Lower lobe of right lung (tissue), 1 donor: ENCODE results near the gene COX6A1. TPM values are rescaled to one million over a fixed set of nuclear protein-coding genes. Genes with fewer than 3 reads are reported as not detected.

Experiments used
- total RNA-seq: library from RNA; stranded (reverse); fragmentation: NEBNext Ultra II Directional; extraction: Animal tissue kit (Norgen Biotek cat#: 25700); gene quantifications from one replicate; pipeline ENCODE4 v1.2.1, GENCODE V29; 2021
- donor health status: DM: no; HTN: yes; CAD: no; lungs with severe emphysema.

The COX6A1 gene
- total RNA-seq, 1 donor from 2014 or later, result 263 TPM

Other genes starting within 250 kb of the COX6A1 start
- 73.6 TPM for gene GCN1, start 243.4 kb upstream of the COX6A1 start, total RNA-seq
- gene RPLP0, start 237.0 kb upstream of the COX6A1 start, total RNA-seq, result 1,285 TPM
- gene PXN, start 172.4 kb upstream of the COX6A1 start, total RNA-seq, result 105 TPM
- gene RNU4-2, start 146.2 kb upstream of the COX6A1 start, total RNA-seq, result 15,469 TPM
- gene RNU4-1, start 144.9 kb upstream of the COX6A1 start, total RNA-seq, result 2,881 TPM
- gene SIRT4, start 135.8 kb upstream of the COX6A1 start, total RNA-seq, result 2.1 TPM
- gene PLA2G1B, start 110.3 kb upstream of the COX6A1 start, total RNA-seq, result 42.2 TPM
- gene MSI1, start 68.9 kb upstream of the COX6A1 start, total RNA-seq, result 0.44 TPM
- 20.4 TPM for gene TRIAP1, start 8.3 kb downstream of the COX6A1 start, total RNA-seq
- gene GATC, start 8.3 kb downstream of the COX6A1 start, total RNA-seq, result 31.7 TPM
- gene SRSF9, start 31.6 kb downstream of the COX6A1 start, total RNA-seq, result 115 TPM
- gene DYNLL1, start 58.0 kb downstream of the COX6A1 start, total RNA-seq, result 285 TPM
- gene COQ5, start 91.0 kb downstream of the COX6A1 start, total RNA-seq, result 24.1 TPM
- gene RNF10, start 96.2 kb downstream of the COX6A1 start, total RNA-seq, result 175 TPM
- 39.5 TPM for gene POP5, start 143.3 kb downstream of the COX6A1 start, total RNA-seq
- gene CABP1, start 202.5 kb downstream of the COX6A1 start, total RNA-seq, result 0.30 TPM
- gene MLEC, start 249.0 kb downstream of the COX6A1 start, total RNA-seq, result 98.1 TPM